Measurements from ENCODE around the gene RGMA. TPM values are rescaled to one million over a fixed set of nuclear protein-coding genes. Genes with fewer than 3 reads are reported as not detected.

Gene RGMA
- total RNA-seq, 1 experiment from 2014 or later, result 41.4 TPM

DNA sequence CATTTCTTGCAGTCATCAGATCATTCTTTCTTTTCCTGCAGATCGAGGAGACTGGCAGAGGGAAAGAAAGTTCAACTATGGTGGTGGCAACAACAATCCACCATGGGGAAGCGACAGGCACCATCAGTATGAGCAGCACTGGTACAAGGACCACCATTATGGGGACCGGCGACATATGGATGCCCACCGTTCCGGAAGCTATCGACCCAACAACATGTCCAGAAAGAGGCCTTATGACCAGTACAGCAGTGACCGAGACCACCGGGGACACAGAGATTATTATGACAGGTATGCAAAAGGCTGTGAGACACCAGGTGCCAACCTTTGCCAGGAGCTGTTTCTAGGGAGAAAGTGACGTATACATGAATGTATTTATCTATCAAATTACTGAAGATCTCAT, 69.0 kb downstream of the RGMA start:
- Mint-ChIP-seq H3K27ac (peak overlapping the region in 1 of 3 experiments; percentile 8; a peak in 1 of 7 replicates), H3K4me1 (no peaks in the 10 kb centered on the region), H3K4me3 (no peak overlapping the region), H3K9me3 (no peaks in the 10 kb centered on the region), H3K36me3 (ENCODE audit: insufficient read depth in 1 of 3, low read depth in 3 of 3) (peaks cover 73 to 97% (median 94%) of the 10 kb centered on the region in 3 experiments), H3K27me3 (ENCODE audit: low read depth) (no peaks in the 10 kb centered on the region)
- no peak overlapping the region for H4K8ac ChIP-seq (replicated peaks; ENCODE audit: insufficient read length, low read depth, low read length)
- no peak overlapping the region for H4K5ac ChIP-seq (ENCODE audit: insufficient read length, low read depth, low read length)
- H3K9me3 ChIP-seq (ENCODE audit: control insufficient read depth, low read depth, low read length), result no peaks in the 10 kb centered on the region
- no peak overlapping the region for H3T11ph ChIP-seq (ENCODE audit: low read length)
- H3K23ac ChIP-seq (ENCODE audit: insufficient read length, low read depth, low read length), result no peak overlapping the region
- H3K56ac ChIP-seq (ENCODE audit: insufficient read length, low read depth, low read length), result no peak overlapping the region
- H2BK20ac ChIP-seq (ENCODE audit: low read depth, low read length, poor library complexity, severe bottlenecking), result no peak overlapping the region
- no peak overlapping the region for H3K27ac ChIP-seq (ENCODE audit: insufficient read length, low read depth, low read length)
- TF ChIP-seq, protein P1, sequence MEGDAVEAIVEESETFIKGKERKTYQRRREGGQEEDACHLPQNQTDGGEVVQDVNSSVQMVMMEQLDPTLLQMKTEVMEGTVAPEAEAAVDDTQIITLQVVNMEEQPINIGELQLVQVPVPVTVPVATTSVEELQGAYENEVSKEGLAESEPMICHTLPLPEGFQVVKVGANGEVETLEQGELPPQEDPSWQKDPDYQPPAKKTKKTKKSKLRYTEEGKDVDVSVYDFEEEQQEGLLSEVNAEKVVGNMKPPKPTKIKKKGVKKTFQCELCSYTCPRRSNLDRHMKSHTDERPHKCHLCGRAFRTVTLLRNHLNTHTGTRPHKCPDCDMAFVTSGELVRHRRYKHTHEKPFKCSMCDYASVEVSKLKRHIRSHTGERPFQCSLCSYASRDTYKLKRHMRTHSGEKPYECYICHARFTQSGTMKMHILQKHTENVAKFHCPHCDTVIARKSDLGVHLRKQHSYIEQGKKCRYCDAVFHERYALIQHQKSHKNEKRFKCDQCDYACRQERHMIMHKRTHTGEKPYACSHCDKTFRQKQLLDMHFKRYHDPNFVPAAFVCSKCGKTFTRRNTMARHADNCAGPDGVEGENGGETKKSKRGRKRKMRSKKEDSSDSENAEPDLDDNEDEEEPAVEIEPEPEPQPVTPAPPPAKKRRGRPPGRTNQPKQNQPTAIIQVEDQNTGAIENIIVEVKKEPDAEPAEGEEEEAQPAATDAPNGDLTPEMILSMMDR (conservative IDR thresholded peaks at IDR 0.05), result no peak
- no peaks in the 10 kb centered on the region for H4K20me1 ChIP-seq (ENCODE audit: control insufficient read depth, insufficient read depth, insufficient read length)
- H3K14ac ChIP-seq (ENCODE audit: insufficient read depth, low read length), result no peak overlapping the region
- H2BK5ac ChIP-seq (ENCODE audit: insufficient read length, low read length), result no peak overlapping the region
- H3K18ac ChIP-seq (ENCODE audit: insufficient read length, low read depth, low read length), result no peak overlapping the region
- no peak overlapping the region for H3K4me2 ChIP-seq (ENCODE audit: insufficient read depth, insufficient read length, low read length)
- no peak for DNase-seq
- H2AK5ac ChIP-seq (ENCODE audit: insufficient read length, low read length), result no peak overlapping the region
- no peak overlapping the region for H4K91ac ChIP-seq (ENCODE audit: insufficient read length, low read depth, low read length)
- H3K79me1 ChIP-seq (ENCODE audit: insufficient read depth, low read depth, low read length, poor library complexity, severe bottlenecking), result no peaks in the 10 kb centered on the region
- no peak overlapping the region for H2BK12ac ChIP-seq (ENCODE audit: insufficient read length, low read depth, low read length)
- no peaks in the 10 kb centered on the region for H3K27me3 ChIP-seq (ENCODE audit: insufficient read depth, low read length)
- H3K79me2 ChIP-seq (ENCODE audit: insufficient read depth, low read length), result no peaks in the 10 kb centered on the region
- no peaks in the 10 kb centered on the region for H3K23me2 ChIP-seq (ENCODE audit: insufficient read length, low read depth, low read length, poor library complexity, severe bottlenecking)
- WGBS (ENCODE audit: extremely low coverage, insufficient read length, low lambda C conversion rate), result no CpG with 5 or more reads among the region's 10 CpGs
- H3K4me1 ChIP-seq (ENCODE audit: insufficient read depth, low read length), result no peaks in the 10 kb centered on the region
- no peak overlapping the region for H3K4ac ChIP-seq (ENCODE audit: low read depth, low read length)
- no peak overlapping the region for H2BK120ac ChIP-seq (ENCODE audit: low read depth, low read length, poor library complexity, severe bottlenecking)
- H3K9ac ChIP-seq (ENCODE audit: extremely low read depth, insufficient read length, low read length), result no peak overlapping the region
- H2BK15ac ChIP-seq (ENCODE audit: low read depth, low read length), result no peak overlapping the region
- H2AFZ ChIP-seq (ENCODE audit: low read length), result no peak overlapping the region

Measured in H9 (cell line).